Progenitor cell of endocrine pancreas (in vitro differentiated cells): ENCODE measurements around the gene MXD1. TPM values are rescaled to one million over a fixed set of nuclear protein-coding genes. Genes with fewer than 3 reads are reported as not detected.

ENCODE experiments used
- DNase-seq: peaks from one replicate; pipeline ENCODE4 v3.0.0; 2021; ENCODE audit warnings: low spot score; ENCODE audit not compliant: unreplicated experiment
- H3K27ac Mint-ChIP-seq: 2 replicates; pipeline ENCODE4 v1.8.0; 2021; ENCODE audit warnings: mild to moderate bottlenecking, moderate library complexity, mixed read lengths
- H3K27me3 Mint-ChIP-seq: 2 replicates; pipeline ENCODE4 v1.8.0; 2021; ENCODE audit warnings: mixed read lengths
- H3K36me3 Mint-ChIP-seq: 2 replicates; pipeline ENCODE4 v1.8.0; 2022; ENCODE audit warnings: mixed read lengths; ENCODE audit not compliant: insufficient read depth
- H3K4me1 Mint-ChIP-seq: 2 replicates; pipeline ENCODE4 v1.8.0; 2021; ENCODE audit warnings: low read depth, mixed read lengths
- H3K4me3 Mint-ChIP-seq: 2 replicates; pipeline ENCODE4 v1.8.0; 2021; ENCODE audit warnings: low read depth, mild to moderate bottlenecking, moderate library complexity, mixed read lengths
- H3K9me3 Mint-ChIP-seq: 2 replicates; pipeline ENCODE4 v1.8.0; 2021; ENCODE audit warnings: low read depth, mixed read lengths
- CTCF ChIP-seq: fragments of 200-600 bp; sonication (generic); IDR thresholded peaks from one replicate; pipeline ENCODE4 v1.5.0; 2021; ENCODE audit warnings: antibody characterized with exemption, mild to moderate bottlenecking; ENCODE audit not compliant: unreplicated experiment
- total RNA-seq: library from RNA; stranded (reverse); gene quantifications from 2 replicates; pipeline ENCODE4 v1.2.1, GENCODE V29; 2021

Gene MXD1
- total RNA-seq, 1 donor from 2014 or later = 10.8 TPM

- DNase-seq = peak; percentile 99
- Mint-ChIP-seq H3K9me3 (no peaks in the 10 kb centered on the region), H3K4me3 (peak overlapping the region; percentile 79), H3K27me3 (no peaks in the 10 kb centered on the region), H3K36me3 (peaks cover 1% of the 10 kb centered on the region), H3K4me1 (peaks cover 1% of the 10 kb centered on the region), H3K27ac (peak overlapping the region; percentile 95)
- TF ChIP-seq CTCF = peak; percentile 13
These were observed 552 bp upstream of the MXD1 start for GRCh38 chr2:69914164-69914949.

- Mint-ChIP-seq H3K27ac (no peak overlapping the region), H3K27me3 (no peaks in the 10 kb centered on the region), H3K4me3 (peak overlapping the region; percentile 74), H3K4me1 (peaks cover 1% of the 10 kb centered on the region), H3K36me3 (peaks cover 1% of the 10 kb centered on the region), H3K9me3 (no peaks in the 10 kb centered on the region)
- no peak for TF ChIP-seq CTCF
- DNase-seq = no peak
These were observed 1.2 kb downstream of the MXD1 start for GRCh38 chr2:69916106-69916505.

GRCh38 chr2:69917852-69918251 is 2.9 kb downstream of the MXD1 start:
- Mint-ChIP-seq H3K4me3 (no peak overlapping the region), H3K36me3 (peaks cover 7% of the 10 kb centered on the region), H3K27me3 (no peaks in the 10 kb centered on the region), H3K27ac (no peak overlapping the region), H3K4me1 (peaks cover 1% of the 10 kb centered on the region), H3K9me3 (no peaks in the 10 kb centered on the region)
- no peak for TF ChIP-seq CTCF
- no peak for DNase-seq

DNA sequence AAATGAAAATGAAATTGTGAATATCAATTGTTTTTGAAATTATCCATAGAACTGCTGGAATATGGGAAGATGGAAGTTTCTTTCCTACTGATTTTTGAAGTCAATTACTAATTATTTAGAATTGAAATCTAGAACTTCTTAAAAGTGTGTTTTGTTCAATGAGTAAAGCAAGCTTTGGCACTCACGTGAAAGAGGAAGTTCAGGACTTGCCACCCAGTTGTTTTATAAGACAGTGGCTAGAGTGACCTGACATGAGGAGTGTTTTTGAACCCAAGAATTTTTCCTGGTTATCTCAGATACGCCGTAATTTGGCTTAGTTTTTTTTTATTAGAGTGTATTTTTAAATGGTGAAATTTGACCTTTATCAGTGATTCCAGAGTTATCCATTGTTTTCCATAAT is 3.5 kb downstream of the MXD1 start:
- Mint-ChIP-seq H3K9me3 (no peaks in the 10 kb centered on the region), H3K4me3 (no peak overlapping the region), H3K27me3 (no peaks in the 10 kb centered on the region), H3K27ac (no peak overlapping the region), H3K36me3 (peaks cover 7% of the 10 kb centered on the region), H3K4me1 (peaks cover 1% of the 10 kb centered on the region)
- DNase-seq = no peak
- TF ChIP-seq CTCF = no peak

DNA sequence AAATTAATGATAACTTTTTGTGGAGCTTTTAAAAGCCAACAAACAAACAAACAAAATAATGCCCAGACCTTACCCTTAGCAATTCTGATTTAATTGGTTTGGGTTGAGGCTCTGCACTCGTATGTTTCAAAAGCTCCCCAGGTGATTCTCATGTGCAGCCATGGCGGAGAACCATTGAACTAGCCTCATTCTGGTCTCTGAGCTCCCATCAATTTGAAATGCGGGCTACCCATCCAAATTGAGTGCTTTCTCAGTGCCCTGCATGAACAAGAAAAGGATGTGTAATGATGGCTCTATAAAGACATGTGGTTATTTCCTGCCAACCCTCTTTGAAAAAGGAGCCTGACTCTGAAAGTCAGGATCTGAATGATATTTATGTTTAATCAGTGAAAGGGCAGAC is 8.2 kb downstream of the MXD1 start:
- H3K4me3 Mint-ChIP-seq = no peak overlapping the region
- no peaks in the 10 kb centered on the region for H3K27me3 Mint-ChIP-seq
- H3K4me1 Mint-ChIP-seq = no peaks in the 10 kb centered on the region
- peaks cover 7% of the 10 kb centered on the region for H3K36me3 Mint-ChIP-seq
- no peak for TF ChIP-seq CTCF
- H3K27ac Mint-ChIP-seq = no peak overlapping the region
- DNase-seq = no peak
- no peaks in the 10 kb centered on the region for H3K9me3 Mint-ChIP-seq
